Activated CD4-positive, alpha-beta T cell treated with anti-CD3 and anti-CD28 coated beads, Interleukin-2, amount 10 ng/mL, durations not matched to agents 7 days and 5 days (primary cell): Measurements from ENCODE around the gene ABCG4. TPM values are rescaled to one million over a fixed set of nuclear protein-coding genes. Genes with fewer than 3 reads are reported as not detected.
"Not testable (repeated sequence)": the region's sequence is repeated elsewhere in the genome, so short reads cannot be mapped to it uniquely, and the experiment has no call there.

Source experiments
- CTCF ChIA-PET: fragments of 350-600 bp; sonication (Branson Sonifier 250); formaldehyde crosslinking; loops from one replicate; lab custom pipeline; 2021; ENCODE audit warnings: antibody characterized with exemption; lab: Charles Lee
- POLR2A ChIA-PET: fragments of 350-600 bp; sonication (Branson Sonifier 250); formaldehyde crosslinking; loops from one replicate; lab custom pipeline; 2021; ENCODE audit warnings: antibody characterized with exemption; lab: Charles Lee
- DNase-seq: peaks from one replicate; pipeline ENCODE4 v3.0.0-alpha.2; 2020
- H3K27ac Mint-ChIP-seq: one replicate; pipeline ENCODE4 v1.8.0; 2021; ENCODE audit warnings: mild to moderate bottlenecking, moderate library complexity, mixed read lengths
- H3K27me3 Mint-ChIP-seq: one replicate; pipeline ENCODE4 v1.8.0; 2021; ENCODE audit warnings: mixed read lengths
- H3K36me3 Mint-ChIP-seq: one replicate; pipeline ENCODE4 v1.8.0; 2021; ENCODE audit warnings: low read depth, mixed read lengths
- H3K4me1 Mint-ChIP-seq: one replicate; pipeline ENCODE4 v1.8.0; 2021; ENCODE audit warnings: mixed read lengths
- H3K4me3 Mint-ChIP-seq: one replicate; pipeline ENCODE4 v1.8.0; 2021; ENCODE audit warnings: mild to moderate bottlenecking, moderate library complexity, mixed read lengths
- H3K9me3 Mint-ChIP-seq: one replicate; pipeline ENCODE4 v1.8.0; 2021; ENCODE audit warnings: mixed read lengths
- total RNA-seq, 2 experiments: library from RNA; stranded (reverse); gene quantifications; one replicate each; pipeline ENCODE4 v1.2.3, GENCODE V29; 2021

ABCG4 gene
- total RNA-seq, 2 experiments from 2014 or later, result 0.15 TPM; not detected in 1

GRCh38 chr11:119190531-119190930 lies 41.7 kb downstream of the ABCG4 start:
- no peak for DNase-seq
- H3K27me3 Mint-ChIP-seq, result no peaks in the 10 kb centered on the region
- no peaks in the 10 kb centered on the region for H3K36me3 Mint-ChIP-seq
- ChIA-PET POLR2A (no interaction called here), CTCF (interaction anchor here (0.6 to 1.3 kb wide), 3 partner anchors 15 to 228 kb away, joined by 3 to 4 read pairs (median 3); partner anchors contain the start of gene CBL)
- H3K9me3 Mint-ChIP-seq, result no peaks in the 10 kb centered on the region
- H3K4me1 Mint-ChIP-seq, result no peaks in the 10 kb centered on the region
- H3K27ac Mint-ChIP-seq, result no peak overlapping the region
- H3K4me3 Mint-ChIP-seq, result no peak overlapping the region

GRCh38 chr11:119191265-119191664 lies 42.4 kb downstream of the ABCG4 start:
- CTCF ChIA-PET, result interaction anchor here (0.6 to 2.1 kb wide), 7 partner anchors 10 to 1209 kb away, joined by 3 to 7 read pairs (median 3); partner anchors contain the start of gene CBL
- H3K36me3 Mint-ChIP-seq, H3K27me3 Mint-ChIP-seq, DNase-seq, H3K9me3 Mint-ChIP-seq, POLR2A ChIA-PET, H3K4me1 Mint-ChIP-seq, H3K27ac Mint-ChIP-seq, H3K4me3 Mint-ChIP-seq: not testable (repeated sequence)

GRCh38 chr11:119192111-119192510 lies 43.3 kb downstream of the ABCG4 start:
- Mint-ChIP-seq H3K27ac (no peak overlapping the region), H3K36me3 (no peaks in the 10 kb centered on the region), H3K4me1 (peaks cover 4% of the 10 kb centered on the region), H3K27me3 (no peaks in the 10 kb centered on the region), H3K9me3 (no peaks in the 10 kb centered on the region), H3K4me3 (no peak overlapping the region)
- ChIA-PET POLR2A (no interaction called here), CTCF (interaction anchor here (0.8 to 2.1 kb wide), 5 partner anchors 11 to 945 kb away, joined by 3 to 7 read pairs (median 3); no protein-coding TSS in a partner anchor)
- DNase-seq, result no peak

- POLR2A ChIA-PET, result no interaction called here
- H3K27ac Mint-ChIP-seq, result no peak overlapping the region
- no peaks in the 10 kb centered on the region for H3K36me3 Mint-ChIP-seq
- no peaks in the 10 kb centered on the region for H3K9me3 Mint-ChIP-seq
- CTCF ChIA-PET, result interaction anchor here (0.7 to 2.1 kb wide), 2 partner anchors 24 to 46 kb away, joined by 3 to 7 read pairs; no protein-coding TSS in a partner anchor
- H3K4me3 Mint-ChIP-seq, result no peak overlapping the region
- DNase-seq, result no peak
- no peaks in the 10 kb centered on the region for H3K27me3 Mint-ChIP-seq
- H3K4me1 Mint-ChIP-seq, result peaks cover 4% of the 10 kb centered on the region
These were observed 44.1 kb downstream of the ABCG4 start for GRCh38 chr11:119193001-119193400.

- DNase-seq, result no peak
- H3K27me3 Mint-ChIP-seq, result no peaks in the 10 kb centered on the region
- ChIA-PET POLR2A (no interaction called here), CTCF (no interaction called here)
- no peak overlapping the region for H3K27ac Mint-ChIP-seq
- H3K36me3 Mint-ChIP-seq, result no peaks in the 10 kb centered on the region
- no peak overlapping the region for H3K4me3 Mint-ChIP-seq
- H3K4me1 Mint-ChIP-seq, result peaks cover 4% of the 10 kb centered on the region
- H3K9me3 Mint-ChIP-seq, result no peaks in the 10 kb centered on the region
These were observed 44.8 kb downstream of the ABCG4 start for GRCh38 chr11:119193626-119194025.

- no peaks in the 10 kb centered on the region for H3K36me3 Mint-ChIP-seq
- peak overlapping the region; percentile 60 for H3K27ac Mint-ChIP-seq
- H3K27me3 Mint-ChIP-seq, result no peaks in the 10 kb centered on the region
- ChIA-PET POLR2A (interaction anchor here (0.5 kb wide), 1 partner anchor 441 kb away, joined by 3 read pairs; no protein-coding TSS in a partner anchor), CTCF (interaction anchor here (0.9 to 2.6 kb wide), 5 partner anchors 11 to 129 kb away, joined by 4 to 9 read pairs (median 5); partner anchors contain the start of genes CBL and NLRX1)
- peaks cover 4% of the 10 kb centered on the region for H3K4me1 Mint-ChIP-seq
- DNase-seq, result no peak
- no peak overlapping the region for H3K4me3 Mint-ChIP-seq
- no peaks in the 10 kb centered on the region for H3K9me3 Mint-ChIP-seq
These were observed 46.1 kb downstream of the ABCG4 start for GRCh38 chr11:119194811-119195440.

GRCh38 chr11:119195680-119196079 lies 46.8 kb downstream of the ABCG4 start:
- Mint-ChIP-seq H3K27me3 (no peaks in the 10 kb centered on the region), H3K9me3 (no peaks in the 10 kb centered on the region), H3K4me3 (no peak overlapping the region), H3K27ac (no peak overlapping the region), H3K4me1 (peaks cover 4% of the 10 kb centered on the region), H3K36me3 (no peaks in the 10 kb centered on the region)
- POLR2A ChIA-PET, result no interaction called here
- CTCF ChIA-PET, result interaction anchor here (0.9 to 2.6 kb wide), 10 partner anchors 10 to 128 kb away, joined by 3 to 9 read pairs (median 5); partner anchors contain the start of genes ABCG4, CBL, NLRX1 and VPS11
- DNase-seq, result no peak

- Mint-ChIP-seq H3K27me3 (no peaks in the 10 kb centered on the region), H3K4me3 (no peak overlapping the region), H3K27ac (no peak overlapping the region), H3K4me1 (peaks cover 4% of the 10 kb centered on the region), H3K36me3 (no peaks in the 10 kb centered on the region), H3K9me3 (no peaks in the 10 kb centered on the region)
- DNase-seq, result peak; percentile 86
- CTCF ChIA-PET, result interaction anchor here (0.7 to 2.6 kb wide), 20 partner anchors 8 to 129 kb away, joined by 3 to 9 read pairs (median 4); partner anchors contain the start of genes ABCG4, C2CD2L, CBL and DPAGT1
- POLR2A ChIA-PET, result no interaction called here
These were observed 48.1 kb downstream of the ABCG4 start for GRCh38 chr11:119196833-119197483.

GRCh38 chr11:119198925-119199324 lies 50.1 kb downstream of the ABCG4 start:
- CTCF ChIA-PET, result no interaction called here
- H3K27ac Mint-ChIP-seq, result no peak overlapping the region
- H3K9me3 Mint-ChIP-seq, result no peaks in the 10 kb centered on the region
- H3K4me1 Mint-ChIP-seq, result peaks cover 4% of the 10 kb centered on the region
- no peak overlapping the region for H3K4me3 Mint-ChIP-seq
- DNase-seq, result no peak
- no peaks in the 10 kb centered on the region for H3K36me3 Mint-ChIP-seq
- POLR2A ChIA-PET, result no interaction called here
- H3K27me3 Mint-ChIP-seq, result no peaks in the 10 kb centered on the region

GRCh38 chr11:119201236-119201635 lies 52.4 kb downstream of the ABCG4 start:
- DNase-seq, H3K27me3 Mint-ChIP-seq, H3K9me3 Mint-ChIP-seq, H3K4me3 Mint-ChIP-seq, H3K36me3 Mint-ChIP-seq, POLR2A ChIA-PET, H3K27ac Mint-ChIP-seq: not testable (repeated sequence)
- CTCF ChIA-PET, result interaction anchor here (0.6 kb wide), 1 partner anchor 41 kb away, joined by 3 read pairs; no protein-coding TSS in a partner anchor
- H3K4me1 Mint-ChIP-seq, result peaks cover 15% of the 10 kb centered on the region

- H3K27me3 Mint-ChIP-seq, result no peaks in the 10 kb centered on the region
- POLR2A ChIA-PET, result interaction anchor here (0.7 kb wide), 1 partner anchor 35 kb away, joined by 3 read pairs; no protein-coding TSS in a partner anchor
These were observed 53.7 kb downstream of the ABCG4 start for GRCh38 chr11:119202554-119202953.

GRCh38 chr11:119204066-119204465 lies 55.2 kb downstream of the ABCG4 start:
- CTCF ChIA-PET, result interaction anchor here (1.2 to 4.5 kb wide), 3 partner anchors 80 to 117 kb away, joined by 3 to 35 read pairs (median 4); no protein-coding TSS in a partner anchor
- Mint-ChIP-seq H3K4me3 (no peak overlapping the region), H3K9me3 (no peaks in the 10 kb centered on the region), H3K27me3 (no peaks in the 10 kb centered on the region), H3K27ac (no peak overlapping the region), H3K36me3 (peaks cover 3% of the 10 kb centered on the region), H3K4me1 (peaks cover 23% of the 10 kb centered on the region)
- POLR2A ChIA-PET, result no interaction called here
- no peak for DNase-seq

More at GRCh38 chr11:119202554-119202953, 53.7 kb downstream of the ABCG4 start:
- no peaks in the 10 kb centered on the region for H3K9me3 Mint-ChIP-seq
- peaks cover 11% of the 10 kb centered on the region for H3K4me1 Mint-ChIP-seq
- DNase-seq, result no peak
- no peak overlapping the region for H3K27ac Mint-ChIP-seq
- no peak overlapping the region for H3K4me3 Mint-ChIP-seq
- no peaks in the 10 kb centered on the region for H3K36me3 Mint-ChIP-seq
- CTCF ChIA-PET, result interaction anchor here (0.9 to 1.1 kb wide), 2 partner anchors 14 to 29 kb away, joined by 3 read pairs; no protein-coding TSS in a partner anchor
